Hematopoietic multipotent progenitor cell treated with erythropoietin and hydrocortisone succinate and interleukin-3 and kit ligand, for 15 days (in vitro differentiated cells): ENCODE data around the gene CD244.
"Not testable (repeated sequence)": the region's sequence is repeated elsewhere in the genome, so short reads cannot be mapped to it uniquely, and the experiment has no call there.

Source experiments
- DNase-seq: peaks from one replicate; pipeline ENCODE4 v3.0.0-alpha.2; 2015; ENCODE audit warnings: low spot score

Gene CD244

GRCh38 chr1:160862203-160863060, at the start of gene CD244:
TSS of gene CD244 (minus strand) at chr1:160862887. CDS start at chr1:160862677, 210 bp downstream.
- DNase-seq: peak; percentile 44

GRCh38 chr1:160911925-160912324, 49.2 kb upstream of the CD244 start:
- DNase-seq: no peak

GRCh38 chr1:160911441-160911840, 48.8 kb upstream of the CD244 start:
- DNase-seq: peak; percentile 41

- no peak for DNase-seq
Observed at GRCh38 chr1:160910170-160910750, 47.6 kb upstream of the CD244 start.

GRCh38 chr1:160907976-160908375, 45.3 kb upstream of the CD244 start:
- DNase-seq: peak; percentile 82

- DNase-seq: no peak
Observed at GRCh38 chr1:160905617-160905989, 42.9 kb upstream of the CD244 start.

- no peak for DNase-seq
Observed at GRCh38 chr1:160904783-160905616, 42.3 kb upstream of the CD244 start.

- DNase-seq: not testable (repeated sequence)
Observed at GRCh38 chr1:160902251-160902650, 39.6 kb upstream of the CD244 start.

- DNase-seq: no peak
Observed at GRCh38 chr1:160901768-160902167, 39.1 kb upstream of the CD244 start.

GRCh38 chr1:160900683-160901082, 38.0 kb upstream of the CD244 start:
- DNase-seq: not testable (repeated sequence)

- not testable (repeated sequence) for DNase-seq
Observed at GRCh38 chr1:160894368-160895135, 31.9 kb upstream of the CD244 start.

GRCh38 chr1:160891474-160891873, 28.8 kb upstream of the CD244 start:
- DNase-seq: peak; percentile 48

- no peak for DNase-seq
Observed at GRCh38 chr1:160888926-160889325, 26.2 kb upstream of the CD244 start.

GRCh38 chr1:160887071-160887470, 24.4 kb upstream of the CD244 start:
- DNase-seq: no peak

GRCh38 chr1:160885042-160885441, 22.4 kb upstream of the CD244 start, which contains the start of gene ITLN1:
TSS of gene ITLN1 (minus strand) at chr1:160885180. CDS start at chr1:160884877, 303 bp downstream.
- DNase-seq: peak; percentile 78

- peak; percentile 31 for DNase-seq
Observed at GRCh38 chr1:160884579-160884978, 21.9 kb upstream of the CD244 start.

- no peak for DNase-seq
Observed at GRCh38 chr1:160883581-160884513, 21.2 kb upstream of the CD244 start.

- no peak for DNase-seq
Observed at GRCh38 chr1:160882582-160882981, 19.9 kb upstream of the CD244 start.

GRCh38 chr1:160881264-160881663, 18.6 kb upstream of the CD244 start:
- not testable (repeated sequence) for DNase-seq

- no peak for DNase-seq
Observed at GRCh38 chr1:160880216-160880615, 17.5 kb upstream of the CD244 start.

GRCh38 chr1:160879056-160879455, 16.4 kb upstream of the CD244 start:
- DNase-seq: no peak
